ENCODE data around the gene ATP2B2. TPM values are rescaled to one million over a fixed set of nuclear protein-coding genes. Genes with fewer than 3 reads are reported as not detected.

ATP2B2 gene
- total and polyA plus RNA-seq, 2 donors (not counting 1 experiment from before 2014, with no cell fraction given), result not detected

- ChIA-PET CTCF (interaction anchor here (0.9 to 1.1 kb wide), 3 partner anchors 49 to 345 kb away, joined by 3 to 4 read pairs (median 3); no protein-coding TSS in a partner anchor), POLR2A (no interaction called here)
- Histone ChIP-seq H4K20me1 (ENCODE audit: control insufficient read depth, insufficient read depth, low read length, poor library complexity, severe bottlenecking) (no peaks in the 10 kb centered on the region), H3K27ac (ENCODE audit: low read length in 2 of 2) (peak overlapping the region in 1 of 2 donors; percentile 2), H3K4me3 (ENCODE audit: control extremely low read depth in 1 of 5, extremely low read depth in 1 of 5, insufficient read depth in 1 of 5, low read depth in 2 of 5, low read length in 4 of 5) (peak overlapping the region in 1 of 5 experiments; percentile 1), H3K36me3 (replicated peaks in 1 of 2; ENCODE audit: control extremely low read depth in 1 of 2, control insufficient read depth in 1 of 2, extremely low read depth in 1 of 2, insufficient read depth in 2 of 2, low read length in 1 of 2) (no peaks in the 10 kb centered on the region), H2AFZ (ENCODE audit: insufficient read depth, low read depth, low read length, poor library complexity, severe bottlenecking) (no peak overlapping the region), H3K27me3 (replicated peaks in 1 of 4; ENCODE audit: control extremely low read depth in 1 of 4, control insufficient read depth in 3 of 4, insufficient read depth in 4 of 4, low read length in 3 of 4) (no peaks in the 10 kb centered on the region), H3K4me1 (ENCODE audit: control insufficient read depth in 2 of 2, insufficient read depth in 2 of 2, low read length in 2 of 2) (peaks cover 56 to 73% of the 10 kb centered on the region in 2 donors), H3K9me3 (ENCODE audit: control extremely low read depth in 1 of 3, control insufficient read depth in 2 of 3, insufficient read depth in 1 of 3, low read length in 2 of 3) (peaks cover 0 to 16% (median 0%) of the 10 kb centered on the region in 3 donors), H3K9ac (ENCODE audit: low read length) (no peak overlapping the region), H3K79me2 (ENCODE audit: control insufficient read depth, insufficient read depth, low read length) (no peaks in the 10 kb centered on the region), H3K4me2 (replicated peaks; ENCODE audit: low read depth, low read length, poor library complexity, severe bottlenecking) (peak overlapping the region; percentile 63)
- peaks cover 73% of the 10 kb centered on the region for H3K4me1 Mint-ChIP-seq
- no peaks in the 10 kb centered on the region for H3K9me3 Mint-ChIP-seq (ENCODE audit: insufficient read depth)
- H3K4me3 Mint-ChIP-seq, result peak overlapping the region; percentile 38
- peak overlapping the region; percentile 55 for H3K27ac Mint-ChIP-seq
- H3K27me3 Mint-ChIP-seq, result no peaks in the 10 kb centered on the region
- intact Hi-C loops (cut with micrococcal nuclease), result no loop called here
- ATAC-seq (ENCODE audit: low read depth) (peak; percentile 71), DNase-seq (peak; percentile 48)
- TF ChIP-seq, protein P1, sequence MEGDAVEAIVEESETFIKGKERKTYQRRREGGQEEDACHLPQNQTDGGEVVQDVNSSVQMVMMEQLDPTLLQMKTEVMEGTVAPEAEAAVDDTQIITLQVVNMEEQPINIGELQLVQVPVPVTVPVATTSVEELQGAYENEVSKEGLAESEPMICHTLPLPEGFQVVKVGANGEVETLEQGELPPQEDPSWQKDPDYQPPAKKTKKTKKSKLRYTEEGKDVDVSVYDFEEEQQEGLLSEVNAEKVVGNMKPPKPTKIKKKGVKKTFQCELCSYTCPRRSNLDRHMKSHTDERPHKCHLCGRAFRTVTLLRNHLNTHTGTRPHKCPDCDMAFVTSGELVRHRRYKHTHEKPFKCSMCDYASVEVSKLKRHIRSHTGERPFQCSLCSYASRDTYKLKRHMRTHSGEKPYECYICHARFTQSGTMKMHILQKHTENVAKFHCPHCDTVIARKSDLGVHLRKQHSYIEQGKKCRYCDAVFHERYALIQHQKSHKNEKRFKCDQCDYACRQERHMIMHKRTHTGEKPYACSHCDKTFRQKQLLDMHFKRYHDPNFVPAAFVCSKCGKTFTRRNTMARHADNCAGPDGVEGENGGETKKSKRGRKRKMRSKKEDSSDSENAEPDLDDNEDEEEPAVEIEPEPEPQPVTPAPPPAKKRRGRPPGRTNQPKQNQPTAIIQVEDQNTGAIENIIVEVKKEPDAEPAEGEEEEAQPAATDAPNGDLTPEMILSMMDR (IDR thresholded peaks at IDR 0.05), result no peak
- TF ChIP-seq EZH2 (IDR thresholded peaks at IDR 0.05; ENCODE audit: borderline replicate concordance, insufficient read depth, low read depth, low read length, poor library complexity, severe bottlenecking), result no peak
- WGBS (ENCODE audit: insufficient coverage), result 0% methylated on average over 4 of the region's 4 CpGs
Measured at GRCh38 chr3:10395671-10396070, 109.7 kb downstream of the ATP2B2 start.

GRCh38 chr3:10395196-10395595 is 110.2 kb downstream of the ATP2B2 start:
- ATAC-seq (ENCODE audit: low read depth), result peak; percentile 9

More at GRCh38 chr3:10395196-10395595, 110.2 kb downstream of the ATP2B2 start:
- ChIA-PET POLR2A (no interaction called here), CTCF (interaction anchor here (1.1 kb wide), 2 partner anchors 48 to 51 kb away, joined by 3 read pairs; no protein-coding TSS in a partner anchor)
- H3K9ac ChIP-seq (ENCODE audit: low read length), result no peak overlapping the region
- peak overlapping the region; percentile 63 for H3K4me2 ChIP-seq (replicated peaks; ENCODE audit: low read depth, low read length, poor library complexity, severe bottlenecking)
- H3K4me3 ChIP-seq (ENCODE audit: control extremely low read depth in 1 of 5, extremely low read depth in 1 of 5, insufficient read depth in 1 of 5, low read depth in 2 of 5, low read length in 4 of 5), result peak overlapping the region in 1 of 5 experiments; percentile 1
- no peak for DNase-seq
- no peaks in the 10 kb centered on the region for H3K27me3 ChIP-seq (replicated peaks in 1 of 4; ENCODE audit: control extremely low read depth in 1 of 4, control insufficient read depth in 3 of 4, insufficient read depth in 4 of 4, low read length in 3 of 4)
- no peak for TF ChIP-seq EZH2 (IDR thresholded peaks at IDR 0.05; ENCODE audit: borderline replicate concordance, insufficient read depth, low read depth, low read length, poor library complexity, severe bottlenecking)
- TF ChIP-seq, protein P1 (IDR thresholded peaks at IDR 0.05), result no peak
- no peaks in the 10 kb centered on the region for H4K20me1 ChIP-seq (ENCODE audit: control insufficient read depth, insufficient read depth, low read length, poor library complexity, severe bottlenecking)
- no peaks in the 10 kb centered on the region for H3K27me3 Mint-ChIP-seq
- peak overlapping the region; percentile 38 for H3K4me3 Mint-ChIP-seq
- WGBS (ENCODE audit: insufficient coverage), result 62% methylated on average over 6 of the region's 7 CpGs
- H3K27ac Mint-ChIP-seq, result peak overlapping the region; percentile 59
- peaks cover 61 to 78% of the 10 kb centered on the region in 2 donors for H3K4me1 ChIP-seq (ENCODE audit: control insufficient read depth in 2 of 2, insufficient read depth in 2 of 2, low read length in 2 of 2)
- H2AFZ ChIP-seq (ENCODE audit: insufficient read depth, low read depth, low read length, poor library complexity, severe bottlenecking), result no peak overlapping the region
- no peak overlapping the region for H3K27ac ChIP-seq (ENCODE audit: low read length in 2 of 2)
- peaks cover 77% of the 10 kb centered on the region for H3K4me1 Mint-ChIP-seq
- H3K36me3 ChIP-seq (replicated peaks in 1 of 2; ENCODE audit: control extremely low read depth in 1 of 2, control insufficient read depth in 1 of 2, extremely low read depth in 1 of 2, insufficient read depth in 2 of 2, low read length in 1 of 2), result no peaks in the 10 kb centered on the region
- peaks cover 0 to 19% (median 0%) of the 10 kb centered on the region in 3 donors for H3K9me3 ChIP-seq (ENCODE audit: control extremely low read depth in 1 of 3, control insufficient read depth in 2 of 3, insufficient read depth in 1 of 3, low read length in 2 of 3)
- no peaks in the 10 kb centered on the region for H3K79me2 ChIP-seq (ENCODE audit: control insufficient read depth, insufficient read depth, low read length)
- intact Hi-C loops (cut with micrococcal nuclease), result no loop called here
- no peaks in the 10 kb centered on the region for H3K9me3 Mint-ChIP-seq (ENCODE audit: insufficient read depth)

Data from B cell (primary cell).